ENCODE results near the gene MED13L. TPM values are rescaled to one million over a fixed set of nuclear protein-coding genes. Genes with fewer than 3 reads are reported as not detected.

Gene MED13L
- total RNA-seq: 10 to 100 TPM; 42.4 to 46.0 TPM

GRCh38 chr12:116277467-116278278, at the start of gene MED13L:
Gene MED13L (minus strand): TSS chr12:116277693. CDS start chr12:116277131, 562 bp downstream.
- no peaks in the 10 kb centered on the region for H3K27me3 Mint-ChIP-seq (ENCODE audit: low read depth)
- H3K4me3 Mint-ChIP-seq: peak within 1 kb of the TSS; percentile 88
- H3K4me1 Mint-ChIP-seq (ENCODE audit: low read depth): peaks cover 34% of the 10 kb centered on the region
- intact Hi-C loops (cut with micrococcal nuclease): loop anchor here (1.0 to 5.0 kb wide), 10 partner anchors 48 to 645 kb away; partner anchors contain the start of genes MAP1LC3B2, RNFT2 and SPRING1
- no peaks in the 10 kb centered on the region for H3K9me3 Mint-ChIP-seq
- H3K36me3 Mint-ChIP-seq (ENCODE audit: low read depth): peaks cover 3% of the 10 kb centered on the region
- H3K27ac Mint-ChIP-seq: peak within 1 kb of the TSS; percentile 85
- peak; percentile 84 for DNase-seq
- CTCF ChIA-PET: interaction anchor here (0.6 to 1.2 kb wide), 3 partner anchors 133 to 1585 kb away, joined by 3 to 4 read pairs (median 3); no protein-coding TSS in a partner anchor

GRCh38 chr12:116325336-116325664, 47.8 kb upstream of the MED13L start:
- H3K4me3 Mint-ChIP-seq: no peak overlapping the region
- H3K36me3 Mint-ChIP-seq (ENCODE audit: low read depth): no peaks in the 10 kb centered on the region
- peak; percentile 50 for DNase-seq
- intact Hi-C loops (cut with micrococcal nuclease): loop anchor here (1.0 kb wide), 2 partner anchors 34 to 48 kb away; partner anchors contain the start of gene MED13L
- peaks cover 7% of the 10 kb centered on the region for H3K9me3 Mint-ChIP-seq
- peaks cover 32% of the 10 kb centered on the region for H3K4me1 Mint-ChIP-seq (ENCODE audit: low read depth)
- no peaks in the 10 kb centered on the region for H3K27me3 Mint-ChIP-seq (ENCODE audit: low read depth)
- CTCF ChIA-PET: interaction anchor here (0.6 to 1.0 kb wide), 2 partner anchors 9 to 86 kb away, joined by 3 read pairs; no protein-coding TSS in a partner anchor
- H3K27ac Mint-ChIP-seq: peak overlapping the region; percentile 70

GRCh38 chr12:116324654-116325335, 47.3 kb upstream of the MED13L start:
- Mint-ChIP-seq H3K4me1 (ENCODE audit: low read depth) (peaks cover 37% of the 10 kb centered on the region), H3K27ac (peak overlapping the region; percentile 70), H3K36me3 (ENCODE audit: low read depth) (no peaks in the 10 kb centered on the region), H3K9me3 (peaks cover 7% of the 10 kb centered on the region), H3K4me3 (no peak overlapping the region), H3K27me3 (ENCODE audit: low read depth) (no peaks in the 10 kb centered on the region)
- no peak for DNase-seq
- CTCF ChIA-PET: interaction anchor here (0.6 to 1.0 kb wide), 2 partner anchors 10 to 87 kb away, joined by 3 read pairs; no protein-coding TSS in a partner anchor
- intact Hi-C loops (cut with micrococcal nuclease): loop anchor here (1.0 to 5.0 kb wide), 4 partner anchors 35 to 348 kb away; partner anchors contain the start of genes MAP1LC3B2 and MED13L

- peak; percentile 21 for DNase-seq
- Mint-ChIP-seq H3K27me3 (ENCODE audit: low read depth) (no peaks in the 10 kb centered on the region), H3K36me3 (ENCODE audit: low read depth) (no peaks in the 10 kb centered on the region), H3K9me3 (peaks cover 7% of the 10 kb centered on the region), H3K27ac (no peak overlapping the region), H3K4me3 (no peak overlapping the region), H3K4me1 (ENCODE audit: low read depth) (peaks cover 48% of the 10 kb centered on the region)
- CTCF ChIA-PET: interaction anchor here (0.6 kb wide), 4 partner anchors 24 to 924 kb away, joined by 3 to 4 read pairs (median 4); no protein-coding TSS in a partner anchor
- intact Hi-C loops (cut with micrococcal nuclease): loop anchor here (1.0 to 5.0 kb wide), 2 partner anchors 236 to 349 kb away; partner anchors contain the start of gene MAP1LC3B2
Measured at GRCh38 chr12:116323406-116324386, 46.2 kb upstream of the MED13L start.

GRCh38 chr12:116321913-116322312, 44.4 kb upstream of the MED13L start:
- H3K27ac Mint-ChIP-seq: no peak overlapping the region
- DNase-seq: no peak
- no peaks in the 10 kb centered on the region for H3K27me3 Mint-ChIP-seq (ENCODE audit: low read depth)
- CTCF ChIA-PET: no interaction called here
- intact Hi-C loops (cut with micrococcal nuclease): loop anchor here (5.0 kb wide), 1 partner anchor 350 kb away; no protein-coding TSS in a partner anchor
- peaks cover 48% of the 10 kb centered on the region for H3K4me1 Mint-ChIP-seq (ENCODE audit: low read depth)
- no peaks in the 10 kb centered on the region for H3K36me3 Mint-ChIP-seq (ENCODE audit: low read depth)
- H3K9me3 Mint-ChIP-seq: no peaks in the 10 kb centered on the region
- H3K4me3 Mint-ChIP-seq: no peak overlapping the region

- H3K27me3 Mint-ChIP-seq (ENCODE audit: low read depth): no peaks in the 10 kb centered on the region
- intact Hi-C loops (cut with micrococcal nuclease): loop anchor here (1.0 to 5.0 kb wide), 2 partner anchors 38 to 351 kb away; no protein-coding TSS in a partner anchor
- no peak overlapping the region for H3K4me3 Mint-ChIP-seq
- no peaks in the 10 kb centered on the region for H3K36me3 Mint-ChIP-seq (ENCODE audit: low read depth)
- H3K27ac Mint-ChIP-seq: no peak overlapping the region
- no peaks in the 10 kb centered on the region for H3K9me3 Mint-ChIP-seq
- H3K4me1 Mint-ChIP-seq (ENCODE audit: low read depth): peaks cover 45% of the 10 kb centered on the region
- DNase-seq: no peak
- CTCF ChIA-PET: no interaction called here
Measured at GRCh38 chr12:116320791-116321217, 43.3 kb upstream of the MED13L start.

- no peaks in the 10 kb centered on the region for H3K36me3 Mint-ChIP-seq (ENCODE audit: low read depth)
- DNase-seq: peak; percentile 50
- peak overlapping the region; percentile 39 for H3K27ac Mint-ChIP-seq
- no peaks in the 10 kb centered on the region for H3K27me3 Mint-ChIP-seq (ENCODE audit: low read depth)
- H3K4me1 Mint-ChIP-seq (ENCODE audit: low read depth): peaks cover 38% of the 10 kb centered on the region
- H3K9me3 Mint-ChIP-seq: no peaks in the 10 kb centered on the region
- CTCF ChIA-PET: no interaction called here
- peak overlapping the region; percentile 45 for H3K4me3 Mint-ChIP-seq
- intact Hi-C loops (cut with micrococcal nuclease): loop anchor here (1.0 to 5.0 kb wide), 2 partner anchors 39 to 352 kb away; no protein-coding TSS in a partner anchor
Measured at GRCh38 chr12:116319898-116320621, 42.6 kb upstream of the MED13L start.

- Mint-ChIP-seq H3K4me1 (ENCODE audit: low read depth) (peaks cover 31% of the 10 kb centered on the region), H3K27ac (peak overlapping the region; percentile 39), H3K9me3 (no peaks in the 10 kb centered on the region), H3K27me3 (ENCODE audit: low read depth) (no peaks in the 10 kb centered on the region), H3K4me3 (peak overlapping the region; percentile 45), H3K36me3 (ENCODE audit: low read depth) (no peaks in the 10 kb centered on the region)
- CTCF ChIA-PET: no interaction called here
- intact Hi-C loops (cut with micrococcal nuclease): no loop called here
- DNase-seq: no peak
Measured at GRCh38 chr12:116319233-116319897, 41.9 kb upstream of the MED13L start.

- Mint-ChIP-seq H3K27ac (no peak overlapping the region), H3K9me3 (no peaks in the 10 kb centered on the region), H3K4me3 (no peak overlapping the region), H3K27me3 (ENCODE audit: low read depth) (no peaks in the 10 kb centered on the region), H3K36me3 (ENCODE audit: low read depth) (no peaks in the 10 kb centered on the region), H3K4me1 (ENCODE audit: low read depth) (peaks cover 25% of the 10 kb centered on the region)
- CTCF ChIA-PET: no interaction called here
- no peak for DNase-seq
- intact Hi-C loops (cut with micrococcal nuclease): no loop called here
Measured at GRCh38 chr12:116318576-116319232, 41.2 kb upstream of the MED13L start.

- intact Hi-C loops (cut with micrococcal nuclease): no loop called here
- DNase-seq: no peak
- Mint-ChIP-seq H3K36me3 (ENCODE audit: low read depth) (no peaks in the 10 kb centered on the region), H3K27ac (no peak overlapping the region), H3K9me3 (no peaks in the 10 kb centered on the region), H3K4me3 (no peak overlapping the region), H3K27me3 (ENCODE audit: low read depth) (no peaks in the 10 kb centered on the region), H3K4me1 (ENCODE audit: low read depth) (peaks cover 22% of the 10 kb centered on the region)
- CTCF ChIA-PET: no interaction called here
Measured at GRCh38 chr12:116317986-116318575, 40.6 kb upstream of the MED13L start.
